Measurements from ENCODE around the gene NEXMIF.

DNA sequence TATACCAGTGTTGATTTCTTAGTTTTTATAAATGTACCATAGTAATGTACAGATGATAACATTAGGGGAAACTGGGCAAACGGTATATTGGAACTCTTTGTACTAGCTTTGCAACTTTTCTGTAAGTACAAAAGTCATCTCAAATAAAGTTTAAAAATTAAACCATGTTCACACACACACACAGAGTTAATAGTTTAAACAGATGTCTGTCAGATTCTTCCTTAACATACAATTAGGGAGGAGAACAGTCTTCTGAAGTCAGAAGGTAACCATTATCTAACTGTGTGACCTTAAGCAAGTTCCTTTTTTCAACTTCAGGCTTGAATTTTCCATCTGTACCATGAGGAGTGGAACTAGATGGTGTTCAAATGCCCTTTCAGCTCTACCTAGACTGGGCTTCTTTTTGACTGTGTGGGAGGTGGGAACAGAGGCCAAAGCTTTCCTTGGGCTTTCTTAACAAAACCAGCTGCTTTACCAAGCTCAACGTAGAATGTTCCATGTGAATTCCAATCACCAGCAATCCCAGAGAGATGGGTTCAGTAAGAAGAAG lies 127.8 kb downstream of the NEXMIF start:
- TF ChIP-seq POLR2AphosphoS5 (IDR thresholded peaks at IDR 0.05; ENCODE audit: low read depth, low read length) (no peak), POLR2A (IDR thresholded peaks at IDR 0.05; ENCODE audit: low read depth, low read length) (no peak), SPI1 (IDR thresholded peaks at IDR 0.05; ENCODE audit: low read depth, low read length) (no peak)

Measured in GM12891 (cell line).